Measurements from ENCODE around the gene MEA1.

DNA sequence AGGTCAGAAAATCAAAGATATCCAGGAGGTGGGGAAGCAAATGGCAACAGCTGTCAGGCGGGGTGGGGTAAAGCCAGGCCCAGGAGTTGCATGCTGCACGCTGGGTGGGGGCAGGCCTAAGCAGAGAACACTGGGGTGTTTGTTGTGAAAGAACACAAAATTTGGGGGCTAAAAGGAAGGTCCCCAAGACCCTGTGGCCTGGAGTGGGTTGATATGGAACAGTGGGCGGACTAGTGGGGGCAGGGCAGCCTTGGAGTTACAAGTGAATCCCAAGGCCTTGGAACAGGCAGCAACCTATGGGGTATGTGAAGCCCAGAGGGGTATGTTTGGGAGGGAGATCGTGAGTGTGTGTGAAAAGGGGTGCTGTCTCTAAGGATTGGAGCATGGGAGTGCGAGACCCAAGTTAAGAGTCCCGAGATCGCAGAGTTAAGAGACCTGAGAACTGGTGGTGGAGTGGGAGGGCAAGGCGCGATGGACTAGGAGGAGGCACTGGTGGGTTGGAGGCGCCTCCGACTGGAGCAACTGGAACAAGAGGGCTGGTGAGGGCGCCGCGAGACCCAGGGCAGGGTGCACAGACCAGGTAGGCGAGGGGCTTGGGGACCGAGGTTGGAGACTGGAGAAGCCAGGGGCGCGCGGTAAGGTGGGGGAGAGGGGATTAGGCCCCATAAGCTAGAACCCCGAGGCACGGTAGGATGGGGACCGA, 39.2 kb upstream of the MEA1 start:
- TF ChIP-seq CEBPB (IDR thresholded peaks at IDR 0.05), result no peak
- no peak for TF ChIP-seq REST (IDR thresholded peaks at IDR 0.05; ENCODE audit: low read depth)

All from Ishikawa (cell line).